GM15510 (cell line): ENCODE measurements around the gene OBP2A.

Experiments
- POLR2A ChIP-seq: IDR thresholded peaks from 3 replicates; pipeline ENCODE4 v1.6.1; 2011; ENCODE audit warnings: borderline replicate concordance; ENCODE audit not compliant: insufficient read length; ENCODE audit errors: extremely low read depth

Gene OBP2A

DNA sequence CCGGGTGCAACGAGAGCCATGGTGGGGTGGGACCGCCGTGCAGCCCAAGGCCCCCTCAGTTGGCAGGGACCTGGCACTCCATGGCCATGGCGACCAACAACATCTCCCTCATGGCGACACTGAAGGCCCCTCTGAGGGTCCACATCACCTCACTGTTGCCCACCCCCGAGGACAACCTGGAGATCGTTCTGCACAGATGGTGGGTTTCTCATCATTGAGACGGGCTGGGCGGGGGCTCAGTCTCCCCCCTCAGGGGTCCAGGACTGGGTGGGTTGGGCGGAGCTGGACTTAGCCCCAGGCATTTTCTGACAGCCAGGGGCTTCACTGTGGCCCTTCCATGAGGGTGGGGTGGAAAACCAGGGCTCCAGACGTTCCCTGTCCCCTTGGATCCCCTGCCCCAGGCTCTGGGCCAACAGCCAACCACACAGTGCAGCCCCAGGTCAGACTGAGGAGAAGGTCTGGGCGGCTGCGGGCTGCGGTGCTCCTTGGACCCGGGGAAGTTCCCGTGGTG, 16.4 kb downstream of the OBP2A start:
- TF ChIP-seq POLR2A = no peak

DNA sequence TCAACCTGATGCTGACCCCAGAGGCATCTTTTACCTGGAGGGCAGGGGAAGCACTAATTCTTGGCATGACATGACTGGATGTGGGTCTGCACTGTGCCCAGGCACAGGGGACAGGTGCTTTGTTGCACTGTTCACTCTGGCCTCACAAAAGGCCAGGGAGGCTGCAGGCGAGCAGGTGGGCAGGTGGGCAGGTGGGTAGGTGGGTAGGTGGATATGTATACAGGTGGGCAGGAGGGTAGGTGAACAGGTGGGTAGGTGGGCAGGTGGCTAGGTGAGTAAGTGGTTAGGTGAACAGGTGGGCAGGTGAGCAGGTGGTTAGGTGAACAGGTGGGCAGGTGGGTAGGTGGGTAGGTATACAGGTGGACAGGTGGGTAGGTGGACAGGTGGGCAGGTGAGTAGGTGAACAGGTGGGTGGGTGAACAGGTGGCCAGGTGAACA, 17.1 kb downstream of the OBP2A start:
- TF ChIP-seq POLR2A = no peak

DNA sequence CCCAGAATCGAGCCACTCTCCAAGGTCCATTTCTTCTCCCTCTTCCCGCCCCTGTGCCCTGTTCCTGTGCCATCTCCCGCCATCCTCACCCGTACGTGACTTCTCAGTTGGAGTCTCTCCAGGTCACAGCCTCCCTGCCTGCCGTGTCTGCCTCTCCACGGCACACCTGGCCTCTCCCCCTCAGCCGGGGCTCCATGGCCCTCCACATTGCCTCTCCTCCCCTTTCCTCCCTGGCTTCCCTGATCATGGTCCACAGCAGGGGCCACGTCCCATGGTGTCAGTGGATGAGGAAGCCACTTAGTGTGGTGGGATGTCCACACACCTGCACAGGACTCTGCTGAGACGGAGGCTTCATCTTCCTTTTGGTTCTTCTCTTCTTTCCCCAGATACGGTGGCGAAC, 17.9 kb downstream of the OBP2A start:
- TF ChIP-seq POLR2A = no peak

DNA sequence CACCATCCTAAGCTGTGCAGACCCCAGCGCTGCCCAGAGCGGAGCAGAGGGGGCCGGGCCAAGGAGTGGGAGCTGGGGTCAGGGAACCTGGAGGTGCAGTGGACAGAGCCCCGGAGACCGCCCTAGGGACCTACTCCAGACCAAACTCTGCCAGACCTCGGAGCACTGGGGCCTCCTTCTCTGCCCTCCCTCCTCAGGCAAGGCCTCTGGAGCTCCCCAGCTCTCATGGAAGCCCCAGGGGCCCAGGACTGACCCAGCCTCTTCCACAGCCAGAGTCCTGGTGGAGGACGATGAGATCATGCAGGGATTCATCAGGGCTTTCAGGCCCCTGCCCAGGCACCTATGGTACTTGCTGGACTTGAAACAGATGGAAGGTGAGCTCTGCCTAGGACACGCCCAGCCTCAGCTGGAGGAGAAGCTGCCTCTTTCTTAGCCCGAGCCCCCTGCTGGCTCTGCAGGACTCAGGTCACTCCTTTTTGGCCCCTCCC, 19.3 kb downstream of the OBP2A start:
- no peak for TF ChIP-seq POLR2A

DNA sequence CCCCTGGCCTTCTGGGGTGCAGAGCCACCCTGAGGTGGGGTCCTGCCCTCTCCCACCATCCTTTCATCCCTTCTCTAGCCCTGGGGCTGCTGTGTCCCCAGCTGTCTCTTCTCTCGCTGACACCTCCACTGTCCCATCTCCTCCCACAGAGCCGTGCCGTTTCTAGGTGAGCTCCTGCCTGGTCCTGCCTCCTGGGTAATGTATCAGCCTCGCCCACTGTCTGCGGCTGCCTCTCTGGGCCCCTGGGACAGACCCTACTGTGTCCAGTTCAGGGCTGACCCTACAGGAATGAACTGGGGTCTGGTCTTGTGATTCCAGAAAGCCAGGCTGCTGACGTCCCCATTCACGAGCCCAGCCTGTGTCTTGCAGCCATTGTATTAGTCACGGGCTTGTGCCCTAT, 19.7 kb downstream of the OBP2A start:
- no peak for TF ChIP-seq POLR2A

DNA sequence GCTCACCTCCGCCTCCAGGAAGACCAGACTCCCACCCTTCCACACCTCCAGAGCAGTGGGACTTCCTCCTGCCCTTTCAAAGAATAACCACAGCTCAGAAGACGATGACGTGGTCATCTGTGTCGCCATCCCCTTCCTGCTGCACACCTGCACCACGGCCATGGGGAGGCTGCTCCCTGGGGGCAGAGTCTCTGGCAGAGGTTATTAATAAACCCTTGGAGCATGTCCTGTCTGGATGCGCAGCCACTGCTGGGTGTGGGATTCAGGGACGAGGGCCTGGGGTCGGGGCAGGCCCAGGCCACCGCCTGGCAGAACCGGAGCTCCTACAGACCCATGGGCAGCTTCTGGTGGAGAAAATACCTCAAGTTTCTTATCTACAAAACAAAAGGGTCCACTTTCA, 20.6 kb downstream of the OBP2A start:
- no peak for TF ChIP-seq POLR2A

DNA sequence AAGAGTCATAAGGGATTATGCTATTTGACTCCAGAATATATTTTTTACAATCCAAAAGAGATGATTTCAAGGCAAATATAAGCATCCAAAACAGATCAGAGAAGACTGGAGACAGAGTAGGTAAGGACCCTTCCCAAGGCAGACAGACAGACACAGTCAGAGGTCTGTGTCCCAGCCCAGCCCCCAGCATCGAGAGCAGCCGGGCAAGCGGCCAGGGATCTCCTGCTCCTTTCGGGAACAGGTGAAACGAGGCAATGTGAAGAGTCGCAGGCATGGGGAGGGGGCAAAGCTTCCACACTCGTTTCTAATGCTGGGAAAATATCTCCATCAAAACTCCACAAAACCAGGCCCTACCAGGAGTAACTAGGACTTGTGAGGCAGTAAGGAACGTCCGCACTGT, 21.4 kb downstream of the OBP2A start:
- TF ChIP-seq POLR2A = no peak

DNA sequence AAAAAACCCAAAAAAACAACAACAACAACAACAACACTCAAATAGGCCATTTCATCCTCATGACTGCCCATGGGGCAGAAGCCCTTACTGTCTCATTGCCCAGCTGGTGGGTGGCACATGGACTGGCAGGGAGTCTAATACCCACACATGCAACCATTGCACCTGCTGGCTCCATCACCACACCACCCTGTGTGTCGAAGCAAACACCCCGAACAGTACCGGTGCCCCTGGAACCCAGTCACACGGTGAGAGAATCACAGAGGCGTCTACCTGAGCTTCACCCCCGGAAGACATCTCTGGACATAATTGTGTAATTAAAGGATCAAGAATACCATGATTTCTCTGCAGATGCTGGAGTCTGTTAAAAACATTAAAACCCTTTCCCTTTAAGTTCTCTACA, 22.1 kb downstream of the OBP2A start:
- TF ChIP-seq POLR2A = no peak

DNA sequence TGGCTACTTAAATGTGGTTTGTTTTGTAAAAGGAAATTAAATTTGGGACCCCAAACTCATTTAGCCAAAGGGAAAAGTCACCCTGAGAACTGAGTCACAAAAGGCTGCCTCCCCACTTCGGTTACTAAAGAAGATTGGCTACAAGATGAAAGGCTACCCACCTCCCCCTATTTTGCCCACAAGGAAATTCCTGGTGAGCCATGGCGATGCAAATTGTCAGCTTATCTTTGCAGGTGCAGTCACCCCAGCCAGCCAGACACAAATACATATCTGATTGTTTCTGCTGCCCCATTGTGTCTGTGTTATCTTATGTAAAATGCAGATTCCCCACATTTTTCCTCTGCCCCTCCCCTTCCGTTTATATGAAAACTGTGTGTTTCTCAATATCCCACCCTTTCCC, 24.5 kb downstream of the OBP2A start:
- TF ChIP-seq POLR2A = no peak

DNA sequence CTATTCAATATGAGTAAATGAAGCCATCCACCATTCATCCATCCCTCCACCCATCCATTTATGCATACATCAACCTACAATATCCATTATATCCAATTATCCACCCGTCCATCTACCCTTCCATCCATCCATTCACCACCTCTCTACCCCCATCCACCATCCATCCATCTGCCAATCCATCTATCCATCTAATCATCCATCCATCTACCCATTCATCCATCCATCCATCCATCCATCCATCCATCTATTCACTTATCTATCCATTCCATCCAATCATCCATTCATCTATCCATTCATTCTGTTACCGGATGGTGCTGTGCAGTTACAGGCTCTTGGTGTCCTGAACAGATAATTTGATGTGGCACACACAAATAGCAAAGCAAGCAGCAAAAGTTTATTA, 26.3 kb downstream of the OBP2A start:
- TF ChIP-seq POLR2A = no peak

DNA sequence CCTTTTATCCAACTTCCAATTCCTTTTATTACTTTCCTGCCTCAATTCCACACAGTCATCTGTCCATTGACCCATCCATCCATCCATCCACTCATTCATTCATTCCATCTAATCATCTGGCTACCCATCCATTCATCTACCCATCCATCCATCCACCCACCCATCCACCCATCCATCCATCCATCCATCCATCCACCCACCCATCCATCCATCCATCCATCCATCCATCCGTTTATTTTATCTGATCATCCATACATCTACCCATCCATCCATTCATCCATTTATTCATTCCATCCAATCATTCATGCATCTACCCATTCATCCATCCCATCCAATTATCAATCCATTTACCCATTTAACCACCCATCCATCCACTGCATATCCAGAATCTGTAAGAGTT, 27.2 kb downstream of the OBP2A start:
- TF ChIP-seq POLR2A = no peak

DNA sequence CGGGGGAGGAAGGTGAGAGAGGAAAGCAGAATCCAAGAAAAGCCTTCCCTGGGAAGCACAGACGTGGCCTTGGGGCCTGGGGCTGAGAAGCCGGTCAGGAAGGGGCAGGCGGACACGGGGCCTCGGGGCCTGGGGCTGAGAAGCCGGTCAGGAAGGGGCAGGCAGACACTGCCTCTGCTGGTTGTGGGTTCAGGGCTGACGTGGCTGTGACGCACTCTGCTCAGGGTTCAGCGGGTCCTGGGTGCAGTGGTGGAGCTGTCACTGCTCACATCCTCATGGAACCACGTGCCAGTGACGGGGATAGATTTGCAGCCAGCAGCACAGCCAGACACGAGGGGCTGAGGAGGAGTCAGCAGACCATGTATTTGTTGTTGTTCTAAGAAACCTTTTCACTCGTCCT, 28.4 kb downstream of the OBP2A start:
- no peak for TF ChIP-seq POLR2A

DNA sequence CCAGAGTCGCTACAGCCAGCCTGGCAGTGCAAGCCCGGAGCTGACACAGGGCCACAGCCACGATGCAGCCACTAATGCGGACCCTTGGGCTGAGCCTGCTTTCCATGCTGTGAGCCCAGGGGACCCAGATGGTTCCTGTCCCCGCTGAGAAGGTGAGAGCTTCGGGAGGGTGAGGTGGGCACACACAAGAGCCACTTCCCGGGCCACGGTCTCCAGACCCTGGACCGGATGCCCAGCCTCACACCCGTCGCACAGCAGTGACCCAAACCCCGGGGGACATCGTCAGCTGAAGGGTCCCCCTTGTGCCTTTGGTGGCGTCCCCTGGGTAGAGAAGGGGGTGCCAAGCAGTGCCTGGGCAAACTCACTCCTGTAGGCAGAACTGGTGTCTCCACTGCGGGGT, 29.0 kb downstream of the OBP2A start:
- no peak for TF ChIP-seq POLR2A

DNA sequence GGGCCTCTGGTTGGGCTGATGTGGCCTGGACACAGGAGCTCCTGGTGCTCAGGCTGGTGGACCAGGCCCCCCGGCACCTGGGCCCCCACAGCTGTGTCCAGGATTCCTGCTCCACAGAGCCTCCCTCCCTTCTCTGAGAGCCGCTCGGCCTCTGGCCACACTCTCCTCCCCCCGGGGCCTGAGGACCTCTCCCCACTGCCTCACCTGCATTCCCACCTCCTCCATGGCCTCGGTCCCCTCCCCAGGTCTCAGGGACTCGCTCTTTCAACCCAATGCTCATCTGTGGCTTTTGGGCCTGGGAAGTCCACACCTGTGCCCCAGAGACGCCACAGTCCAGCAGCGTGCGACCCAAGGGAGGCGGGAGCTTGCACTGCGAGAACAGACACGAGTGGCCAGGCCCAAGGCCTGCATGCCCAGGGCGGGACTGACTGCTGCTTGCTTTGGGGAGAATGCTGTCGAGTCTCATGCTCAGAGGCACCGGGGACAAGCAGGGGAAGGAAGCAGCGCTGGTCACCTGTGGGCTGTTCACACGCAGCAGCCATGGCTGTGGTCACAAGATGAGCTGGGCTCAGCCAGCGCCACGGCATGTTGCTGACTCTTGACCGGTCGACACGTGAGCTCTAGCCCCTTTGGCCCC, 30.2 kb downstream of the OBP2A start:
- TF ChIP-seq POLR2A = no peak

DNA sequence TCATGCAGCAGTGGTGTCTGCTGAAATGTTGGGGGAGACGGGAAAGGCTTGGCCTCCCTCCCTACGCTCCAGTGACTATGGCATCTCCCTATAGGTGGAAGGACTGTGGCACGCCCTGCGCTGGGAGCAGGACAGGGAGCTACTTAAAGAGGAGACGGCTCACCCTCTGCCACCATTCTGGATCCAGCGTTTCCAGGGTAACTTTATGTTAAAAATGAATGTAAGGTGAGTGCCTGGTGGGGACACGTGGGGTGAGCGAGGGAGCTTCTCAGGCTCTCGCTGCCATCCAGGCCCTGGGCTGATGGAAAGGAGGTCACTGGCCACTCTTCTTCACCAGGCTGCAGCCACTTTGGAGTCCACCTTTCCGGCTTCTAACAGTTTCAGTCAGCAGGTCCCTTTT, 31.3 kb downstream of the OBP2A start:
- no peak for TF ChIP-seq POLR2A

DNA sequence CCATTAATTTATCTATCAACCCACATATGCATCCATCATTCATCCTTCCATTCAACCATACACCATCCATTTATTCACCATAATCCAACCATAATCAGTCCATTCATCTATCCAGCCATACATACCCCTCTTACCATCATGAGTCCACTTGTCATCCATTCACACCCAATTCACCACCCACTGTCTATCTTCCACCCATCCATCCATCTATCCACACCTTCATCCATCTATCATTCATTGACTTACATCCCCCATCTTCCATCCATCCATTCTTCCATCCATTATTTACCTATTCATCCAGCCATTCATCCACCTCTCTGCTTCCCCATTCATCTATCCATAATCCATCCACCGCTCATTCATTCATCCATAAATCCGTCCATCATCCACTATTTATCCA, 33.4 kb downstream of the OBP2A start:
- TF ChIP-seq POLR2A = no peak

DNA sequence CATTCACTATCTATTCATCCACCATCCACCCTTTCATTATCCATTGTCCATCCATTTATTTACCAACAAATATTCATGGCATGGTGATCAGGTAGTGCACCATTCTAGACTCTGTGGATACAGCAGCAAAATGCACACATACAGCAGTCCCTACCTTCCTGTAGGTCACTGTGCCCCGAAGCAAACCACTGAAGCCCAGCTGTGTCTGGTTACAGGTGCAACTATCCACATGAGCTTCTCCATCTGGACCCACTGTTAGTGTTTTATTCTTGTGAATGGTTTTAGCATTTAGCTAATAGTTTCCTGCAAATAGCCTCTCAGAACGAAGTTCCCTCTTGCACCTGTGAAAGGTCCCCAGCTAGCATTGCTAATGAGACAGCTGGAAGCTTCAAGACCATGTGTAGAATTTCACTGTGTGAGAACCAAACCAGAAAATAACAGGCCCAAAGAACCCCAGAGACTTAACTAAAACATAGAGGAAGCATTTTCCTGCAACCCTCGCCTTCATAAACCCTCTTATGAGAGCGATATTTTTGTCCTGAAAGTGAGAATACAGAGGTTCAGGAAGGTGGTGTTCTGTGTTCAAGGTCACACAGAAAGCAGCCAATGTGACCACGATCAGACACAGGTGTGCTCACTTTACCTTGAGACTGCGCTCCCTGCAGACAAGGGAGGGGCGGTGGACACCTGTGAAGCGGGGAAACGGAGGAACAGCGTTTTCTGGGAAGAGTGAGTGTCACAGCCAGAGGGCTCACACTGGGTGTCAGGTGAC, 34.1 kb downstream of the OBP2A start:
- TF ChIP-seq POLR2A = no peak
